Measurements from ENCODE around the gene EXOC3L1. TPM values are rescaled to one million over a fixed set of nuclear protein-coding genes. Genes with fewer than 3 reads are reported as not detected.

The EXOC3L1 gene
- total and polyA plus RNA-seq, 2 of the 13 experiments (the other 11 are each of a cell fraction or from before 2014, with no cell fraction given), result 0.12 TPM; not detected in 1

GRCh38 chr16:67191995-67192681, 2.2 kb upstream of the EXOC3L1 start, which contains the start of gene E2F4 (continued):
- TF ChIP-seq ZNF510 (CRISPR knock-in tag; IDR thresholded peaks at IDR 0.05; ENCODE audit: low read depth) (no peak), NBN (conservative IDR thresholded peaks at IDR 0.05) (no peak), ZNF784 (CRISPR knock-in tag; IDR thresholded peaks at IDR 0.05; ENCODE audit: borderline replicate concordance) (0 out of 2 replicates have a peak, but pooled peaks have one; percentile 41), RARG (CRISPR knock-in tag; IDR thresholded peaks at IDR 0.05; ENCODE audit: low read depth) (no peak), ZFP90 (CRISPR knock-in tag; IDR thresholded peaks at IDR 0.05; ENCODE audit: borderline replicate concordance) (peak; percentile 92; the same call in 1 of the 2 replicates), SOX6 (IDR thresholded peaks at IDR 0.05) (no peak), SOX6 (CRISPR knock-in tag; IDR thresholded peaks at IDR 0.05) (peak; percentile 56), MATR3 (CRISPR knock-in tag; IDR thresholded peaks at IDR 0.05) (no peak), SP4 (CRISPR knock-in tag; IDR thresholded peaks at IDR 0.05) (peak; percentile 51; the same call in 1 of the 2 replicates), SNRNP70 (IDR thresholded peaks at IDR 0.05; ENCODE audit: low read depth, low read length) (no peak), BHLHE40 (IDR thresholded peaks at IDR 0.05; ENCODE audit: low read length) (peak; percentile 83), ATF4 (CRISPR knock-in tag; IDR thresholded peaks at IDR 0.05) (no peak), MZF1 (CRISPR knock-in tag; IDR thresholded peaks at IDR 0.05; ENCODE audit: borderline replicate concordance) (no peak), HOXA7 (CRISPR knock-in tag; IDR thresholded peaks at IDR 0.05) (no peak), WIZ (CRISPR knock-in tag; IDR thresholded peaks at IDR 0.05) (peak; percentile 84), ZFP36L2 (CRISPR knock-in tag; IDR thresholded peaks at IDR 0.05) (no peak), LBX2 (CRISPR knock-in tag; IDR thresholded peaks at IDR 0.05; ENCODE audit: borderline replicate concordance) (0 out of 2 replicates have a peak, but pooled peaks have one; percentile 44), ZNF414 (CRISPR knock-in tag; IDR thresholded peaks at IDR 0.05) (0 out of 2 replicates have a peak, but pooled peaks have one; percentile 29), ZNF256 (CRISPR knock-in tag; conservative IDR thresholded peaks at IDR 0.05) (no peak), NR2F6 (IDR thresholded peaks at IDR 0.05) (no peak), NR2F6 (CRISPR knock-in tag; IDR thresholded peaks at IDR 0.05) (peak; percentile 63; the same call in 1 of the 2 replicates), HBP1 (CRISPR knock-in tag; IDR thresholded peaks at IDR 0.05; ENCODE audit: low read depth) (peak; percentile 68; the same call in 1 of the 2 replicates), KDM2A (CRISPR knock-in tag; IDR thresholded peaks at IDR 0.05; ENCODE audit: borderline replicate concordance, low read depth) (peak; percentile 82; the same call in 1 of the 2 replicates), BCL3 (CRISPR knock-in tag; IDR thresholded peaks at IDR 0.05) (no peak; the same call in 1 of the 2 replicates)

Measured in HepG2 (cell line).